HCT116 (cell line): ENCODE results near the gene ACKR1.

Experiments
- EZH2 ChIP-seq: fragments of 200-600 bp; sonication (generic); IDR thresholded peaks from 2 replicates; pipeline ENCODE4 v1.6.1; 2017; ENCODE audit warnings: antibody characterized with exemption, mixed run types
- EZH2phosphoT487 ChIP-seq: fragments of 200-600 bp; IDR thresholded peaks from 2 replicates; pipeline ENCODE4 v1.6.1; 2018; ENCODE audit warnings: antibody characterized with exemption, borderline replicate concordance
- POLR2A ChIP-seq: IDR thresholded peaks from 2 replicates; pipeline ENCODE4 v1.7.0; 2011; ENCODE audit warnings: borderline replicate concordance; ENCODE audit not compliant: insufficient read depth, insufficient read length; ENCODE audit errors: extremely low read depth
- RAD21 ChIP-seq: IDR thresholded peaks from 2 replicates; pipeline ENCODE4 v1.6.1; 2012; ENCODE audit warnings: low read depth, mild to moderate bottlenecking
- TF ChIP-seq, protein P1 (sequence below): IDR thresholded peaks from 2 replicates; pipeline ENCODE4 v1.6.1; 2012
- TF ChIP-seq, protein P2 (sequence below): IDR thresholded peaks from 2 replicates; pipeline ENCODE4 v1.6.1; 2012; ENCODE audit warnings: low read depth
- TF ChIP-seq, protein P3 (sequence below), 3 experiments: fragments of 200-600 bp in 1 of 3; sonication (generic) in 1 of 3; IDR thresholded peaks in 2 of 3; conservative IDR thresholded peaks in 1 of 3; 2 replicates each; pipeline ENCODE4 v1.5.1; 2012 to 2017; ENCODE audit warnings: low read depth in 2 of 3, low read length in 2 of 3, antibody characterized with exemption in 1 of 3, borderline replicate concordance in 1 of 3, control low read depth in 1 of 3, mild to moderate bottlenecking in 1 of 3, mixed read lengths in 1 of 3, mixed run types in 1 of 3, moderate library complexity in 1 of 3; ENCODE audit not compliant: insufficient read depth in 1 of 3
- TF ChIP-seq, protein P4 (sequence below): IDR thresholded peaks from 2 replicates; pipeline ENCODE4 v1.6.1; 2011; ENCODE audit warnings: mild to moderate bottlenecking, low read length, moderate library complexity; ENCODE audit not compliant: insufficient replicate concordance; ENCODE audit errors: extremely low read depth

DNA sequence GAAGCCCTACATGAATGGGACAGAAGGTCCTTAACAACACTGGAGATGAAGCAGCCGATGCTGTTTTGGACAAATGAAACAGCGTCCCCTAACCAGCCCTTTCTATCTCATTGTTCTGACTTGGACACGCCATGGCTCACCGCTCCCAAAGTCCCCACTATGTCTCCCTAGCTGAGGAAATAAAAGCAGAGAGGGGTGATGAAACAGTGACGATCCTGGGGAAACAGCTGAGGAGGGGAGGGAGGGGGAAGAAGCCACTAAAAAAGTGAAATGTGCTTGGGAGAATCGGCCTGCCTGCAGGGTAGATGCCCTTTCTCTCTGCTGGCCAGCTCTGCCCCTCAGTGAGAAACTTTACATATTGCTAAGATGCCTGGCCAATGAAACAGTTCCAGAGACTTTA, 1.1 kb upstream of the ACKR1 start:
- TF ChIP-seq POLR2A (no peak), RAD21 (no peak), EZH2 (no peak), EZH2phosphoT487 (no peak)
- TF ChIP-seq, protein P1, sequence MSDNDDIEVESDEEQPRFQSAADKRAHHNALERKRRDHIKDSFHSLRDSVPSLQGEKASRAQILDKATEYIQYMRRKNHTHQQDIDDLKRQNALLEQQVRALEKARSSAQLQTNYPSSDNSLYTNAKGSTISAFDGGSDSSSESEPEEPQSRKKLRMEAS, result no peak
- TF ChIP-seq, protein P2, sequence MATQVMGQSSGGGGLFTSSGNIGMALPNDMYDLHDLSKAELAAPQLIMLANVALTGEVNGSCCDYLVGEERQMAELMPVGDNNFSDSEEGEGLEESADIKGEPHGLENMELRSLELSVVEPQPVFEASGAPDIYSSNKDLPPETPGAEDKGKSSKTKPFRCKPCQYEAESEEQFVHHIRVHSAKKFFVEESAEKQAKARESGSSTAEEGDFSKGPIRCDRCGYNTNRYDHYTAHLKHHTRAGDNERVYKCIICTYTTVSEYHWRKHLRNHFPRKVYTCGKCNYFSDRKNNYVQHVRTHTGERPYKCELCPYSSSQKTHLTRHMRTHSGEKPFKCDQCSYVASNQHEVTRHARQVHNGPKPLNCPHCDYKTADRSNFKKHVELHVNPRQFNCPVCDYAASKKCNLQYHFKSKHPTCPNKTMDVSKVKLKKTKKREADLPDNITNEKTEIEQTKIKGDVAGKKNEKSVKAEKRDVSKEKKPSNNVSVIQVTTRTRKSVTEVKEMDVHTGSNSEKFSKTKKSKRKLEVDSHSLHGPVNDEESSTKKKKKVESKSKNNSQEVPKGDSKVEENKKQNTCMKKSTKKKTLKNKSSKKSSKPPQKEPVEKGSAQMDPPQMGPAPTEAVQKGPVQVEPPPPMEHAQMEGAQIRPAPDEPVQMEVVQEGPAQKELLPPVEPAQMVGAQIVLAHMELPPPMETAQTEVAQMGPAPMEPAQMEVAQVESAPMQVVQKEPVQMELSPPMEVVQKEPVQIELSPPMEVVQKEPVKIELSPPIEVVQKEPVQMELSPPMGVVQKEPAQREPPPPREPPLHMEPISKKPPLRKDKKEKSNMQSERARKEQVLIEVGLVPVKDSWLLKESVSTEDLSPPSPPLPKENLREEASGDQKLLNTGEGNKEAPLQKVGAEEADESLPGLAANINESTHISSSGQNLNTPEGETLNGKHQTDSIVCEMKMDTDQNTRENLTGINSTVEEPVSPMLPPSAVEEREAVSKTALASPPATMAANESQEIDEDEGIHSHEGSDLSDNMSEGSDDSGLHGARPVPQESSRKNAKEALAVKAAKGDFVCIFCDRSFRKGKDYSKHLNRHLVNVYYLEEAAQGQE, result no peak
- TF ChIP-seq, protein P3, sequence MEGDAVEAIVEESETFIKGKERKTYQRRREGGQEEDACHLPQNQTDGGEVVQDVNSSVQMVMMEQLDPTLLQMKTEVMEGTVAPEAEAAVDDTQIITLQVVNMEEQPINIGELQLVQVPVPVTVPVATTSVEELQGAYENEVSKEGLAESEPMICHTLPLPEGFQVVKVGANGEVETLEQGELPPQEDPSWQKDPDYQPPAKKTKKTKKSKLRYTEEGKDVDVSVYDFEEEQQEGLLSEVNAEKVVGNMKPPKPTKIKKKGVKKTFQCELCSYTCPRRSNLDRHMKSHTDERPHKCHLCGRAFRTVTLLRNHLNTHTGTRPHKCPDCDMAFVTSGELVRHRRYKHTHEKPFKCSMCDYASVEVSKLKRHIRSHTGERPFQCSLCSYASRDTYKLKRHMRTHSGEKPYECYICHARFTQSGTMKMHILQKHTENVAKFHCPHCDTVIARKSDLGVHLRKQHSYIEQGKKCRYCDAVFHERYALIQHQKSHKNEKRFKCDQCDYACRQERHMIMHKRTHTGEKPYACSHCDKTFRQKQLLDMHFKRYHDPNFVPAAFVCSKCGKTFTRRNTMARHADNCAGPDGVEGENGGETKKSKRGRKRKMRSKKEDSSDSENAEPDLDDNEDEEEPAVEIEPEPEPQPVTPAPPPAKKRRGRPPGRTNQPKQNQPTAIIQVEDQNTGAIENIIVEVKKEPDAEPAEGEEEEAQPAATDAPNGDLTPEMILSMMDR (IDR thresholded peaks at IDR 0.05 in 2 of 3, conservative IDR thresholded peaks at IDR 0.05 in 1 of 3; ENCODE audit: borderline replicate concordance in 1 of 3, insufficient read depth in 1 of 3, low read depth in 2 of 3, low read length in 2 of 3), result no peak
- TF ChIP-seq, protein P4, sequence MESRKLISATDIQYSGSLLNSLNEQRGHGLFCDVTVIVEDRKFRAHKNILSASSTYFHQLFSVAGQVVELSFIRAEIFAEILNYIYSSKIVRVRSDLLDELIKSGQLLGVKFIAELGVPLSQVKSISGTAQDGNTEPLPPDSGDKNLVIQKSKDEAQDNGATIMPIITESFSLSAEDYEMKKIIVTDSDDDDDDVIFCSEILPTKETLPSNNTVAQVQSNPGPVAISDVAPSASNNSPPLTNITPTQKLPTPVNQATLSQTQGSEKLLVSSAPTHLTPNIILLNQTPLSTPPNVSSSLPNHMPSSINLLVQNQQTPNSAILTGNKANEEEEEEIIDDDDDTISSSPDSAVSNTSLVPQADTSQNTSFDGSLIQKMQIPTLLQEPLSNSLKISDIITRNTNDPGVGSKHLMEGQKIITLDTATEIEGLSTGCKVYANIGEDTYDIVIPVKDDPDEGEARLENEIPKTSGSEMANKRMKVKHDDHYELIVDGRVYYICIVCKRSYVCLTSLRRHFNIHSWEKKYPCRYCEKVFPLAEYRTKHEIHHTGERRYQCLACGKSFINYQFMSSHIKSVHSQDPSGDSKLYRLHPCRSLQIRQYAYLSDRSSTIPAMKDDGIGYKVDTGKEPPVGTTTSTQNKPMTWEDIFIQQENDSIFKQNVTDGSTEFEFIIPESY, result no peak
